AML-193 (cell line): ENCODE data around the gene CLNK.

Experiments used
- DNase-seq, 2 experiments: peaks; one replicate each; lab custom pipeline; 2025; lab: John Stamatoyannopoulos, UW

The CLNK gene

GRCh38 chr4:10521424-10521823 lies 163.1 kb downstream of the CLNK start:
- DNase-seq: no peak

GRCh38 chr4:10509733-10510132 lies 174.8 kb downstream of the CLNK start:
- no peak for DNase-seq

- peak; percentile 7 to 23 for DNase-seq
These were observed 178.5 kb downstream of the CLNK start for GRCh38 chr4:10506077-10506476.

GRCh38 chr4:10504570-10505179 lies 179.9 kb downstream of the CLNK start:
- DNase-seq: no peak

- DNase-seq: no peak
These were observed 181.9 kb downstream of the CLNK start for GRCh38 chr4:10502717-10503116.

GRCh38 chr4:10500776-10501175 lies 183.8 kb downstream of the CLNK start:
- no peak for DNase-seq

GRCh38 chr4:10496200-10496599 lies 188.4 kb downstream of the CLNK start:
- DNase-seq: no peak

GRCh38 chr4:10495651-10496050 lies 188.9 kb downstream of the CLNK start:
- DNase-seq: no peak

- DNase-seq: no peak
These were observed 192.1 kb downstream of the CLNK start for GRCh38 chr4:10492464-10492863.

- no peak for DNase-seq
These were observed 193.2 kb downstream of the CLNK start for GRCh38 chr4:10491401-10491800.

- DNase-seq: no peak
These were observed 193.6 kb downstream of the CLNK start for GRCh38 chr4:10490996-10491395.

- no peak for DNase-seq
These were observed 201.7 kb downstream of the CLNK start for GRCh38 chr4:10482913-10483312.

- DNase-seq: no peak
These were observed 204.0 kb downstream of the CLNK start for GRCh38 chr4:10480616-10481015.

GRCh38 chr4:10478621-10479020 lies 205.9 kb downstream of the CLNK start:
- no peak for DNase-seq

- DNase-seq: no peak
These were observed 214.1 kb downstream of the CLNK start for GRCh38 chr4:10470505-10470904.

GRCh38 chr4:10466161-10466560 lies 218.4 kb downstream of the CLNK start:
- DNase-seq: no peak

GRCh38 chr4:10462876-10463275 lies 221.7 kb downstream of the CLNK start:
- DNase-seq: no peak

- DNase-seq: no peak
These were observed 222.6 kb downstream of the CLNK start for GRCh38 chr4:10461850-10462400.

GRCh38 chr4:10461091-10461849 lies 223.3 kb downstream of the CLNK start:
- no peak for DNase-seq

- no peak for DNase-seq
These were observed 224.1 kb downstream of the CLNK start for GRCh38 chr4:10460313-10461047.

GRCh38 chr4:10459305-10459704 lies 225.3 kb downstream of the CLNK start:
- DNase-seq: no peak

GRCh38 chr4:10458177-10458576 lies 226.4 kb downstream of the CLNK start:
- no peak for DNase-seq
